Middle frontal gyrus (tissue), 1 donor: ENCODE data around the gene VDR.

Experiments
- DNase-seq: peaks from one replicate; pipeline ENCODE4 v3.0.0-alpha.2; 2015; ENCODE audit warnings: low spot score; ENCODE audit errors: extremely low spot score

Gene VDR

GRCh38 chr12:47894068-47894467, 10.7 kb downstream of the VDR start:
- DNase-seq = no peak

GRCh38 chr12:47892819-47893218, 12.0 kb downstream of the VDR start:
- DNase-seq = no peak

GRCh38 chr12:47891356-47891755, 13.4 kb downstream of the VDR start:
- DNase-seq = no peak

GRCh38 chr12:47889040-47889439, 15.8 kb downstream of the VDR start:
- no peak for DNase-seq

- no peak for DNase-seq
Measured at GRCh38 chr12:47888153-47888819, 16.5 kb downstream of the VDR start.

GRCh38 chr12:47887529-47887928, 17.3 kb downstream of the VDR start:
- no peak for DNase-seq

GRCh38 chr12:47886510-47887240, 18.1 kb downstream of the VDR start:
- no peak for DNase-seq

GRCh38 chr12:47885566-47885965, 19.2 kb downstream of the VDR start:
- DNase-seq = no peak

- no peak for DNase-seq
Measured at GRCh38 chr12:47885012-47885501, 19.7 kb downstream of the VDR start.

- DNase-seq = no peak
Measured at GRCh38 chr12:47884501-47884900, 20.3 kb downstream of the VDR start.

GRCh38 chr12:47883663-47884195, 21.1 kb downstream of the VDR start:
- DNase-seq = no peak

- no peak for DNase-seq
Measured at GRCh38 chr12:47882781-47883546, 21.8 kb downstream of the VDR start.

GRCh38 chr12:47881826-47882427, 22.9 kb downstream of the VDR start:
- DNase-seq = no peak

- no peak for DNase-seq
Measured at GRCh38 chr12:47881051-47881450, 23.7 kb downstream of the VDR start.

GRCh38 chr12:47878918-47879481, 25.8 kb downstream of the VDR start:
- DNase-seq = no peak

GRCh38 chr12:47878293-47878917, 26.4 kb downstream of the VDR start:
- no peak for DNase-seq

GRCh38 chr12:47877081-47877480, 27.7 kb downstream of the VDR start:
- DNase-seq = no peak

- no peak for DNase-seq
Measured at GRCh38 chr12:47876440-47876960, 28.3 kb downstream of the VDR start.

GRCh38 chr12:47875746-47876439, 28.9 kb downstream of the VDR start:
- no peak for DNase-seq

- no peak for DNase-seq
Measured at GRCh38 chr12:47874316-47874715, 30.5 kb downstream of the VDR start.
